ENCODE measurements around the gene IRAG1.

GRCh38 chr11:10673501-10674062, 20.0 kb downstream of the IRAG1 start:
- TF ChIP-seq CTCF (IDR thresholded peaks at IDR 0.05) (no peak), POLR2A (IDR thresholded peaks at IDR 0.05) (no peak)

Data from uterus (tissue), 2 donors.